ENCODE results near the gene ALG5. TPM values are rescaled to one million over a fixed set of nuclear protein-coding genes. Genes with fewer than 3 reads are reported as not detected.
A peak's percentile ranks its signal among the peaks of the same experiment; 100 is the strongest.

Gene ALG5, protein sequence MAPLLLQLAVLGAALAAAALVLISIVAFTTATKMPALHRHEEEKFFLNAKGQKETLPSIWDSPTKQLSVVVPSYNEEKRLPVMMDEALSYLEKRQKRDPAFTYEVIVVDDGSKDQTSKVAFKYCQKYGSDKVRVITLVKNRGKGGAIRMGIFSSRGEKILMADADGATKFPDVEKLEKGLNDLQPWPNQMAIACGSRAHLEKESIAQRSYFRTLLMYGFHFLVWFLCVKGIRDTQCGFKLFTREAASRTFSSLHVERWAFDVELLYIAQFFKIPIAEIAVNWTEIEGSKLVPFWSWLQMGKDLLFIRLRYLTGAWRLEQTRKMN
- 35.4 and 36.2 TPM in 2 replicates for total RNA-seq
- long read RNA-seq, transcript ALG5-201 (10 exons, 1,154 nt) = major isoform, 182 of 207 reads
- long read RNA-seq, partial matches to known transcripts = 3 of 207 reads
- long read RNA-seq, other reads (novel, unspliced or antisense) = 21 of 207 reads

GRCh38 chr13:36999054-36999714 is at the start of gene ALG5:
Gene ALG5 (minus strand): TSS chr13:36999340. CDS start chr13:36999300, 40 bp downstream.
- H3K27ac Mint-ChIP-seq (ENCODE audit: unreplicated experiment) = peak within 1 kb of the TSS; percentile 100
- H3K27me3 Mint-ChIP-seq (ENCODE audit: unreplicated experiment) = no peaks in the 10 kb centered on the region
- DNase-seq (ENCODE audit: extremely low spot score, unreplicated experiment) = peak; percentile 97
- H3K4me1 Mint-ChIP-seq (ENCODE audit: unreplicated experiment) = peaks cover 27% of the 10 kb centered on the region
- H3K4me3 Mint-ChIP-seq (ENCODE audit: unreplicated experiment) = peak within 1 kb of the TSS; percentile 100
- H3K9me3 Mint-ChIP-seq (ENCODE audit: unreplicated experiment) = no peaks in the 10 kb centered on the region
- TF ChIP-seq CTCF (IDR thresholded peaks at IDR 0.05) = peak; percentile 98
- peaks cover 9% of the 10 kb centered on the region for H3K36me3 Mint-ChIP-seq (ENCODE audit: unreplicated experiment)

- Mint-ChIP-seq H3K27me3 (ENCODE audit: unreplicated experiment) (no peaks in the 10 kb centered on the region), H3K9me3 (ENCODE audit: unreplicated experiment) (no peaks in the 10 kb centered on the region), H3K27ac (ENCODE audit: unreplicated experiment) (no peak overlapping the region), H3K36me3 (ENCODE audit: unreplicated experiment) (peaks cover 34% of the 10 kb centered on the region), H3K4me1 (ENCODE audit: unreplicated experiment) (peaks cover 2% of the 10 kb centered on the region), H3K4me3 (ENCODE audit: unreplicated experiment) (no peak overlapping the region)
- TF ChIP-seq CTCF (IDR thresholded peaks at IDR 0.05) = no peak
- no peak for DNase-seq (ENCODE audit: extremely low spot score, unreplicated experiment)
Measured at GRCh38 chr13:37047846-37048245, 48.7 kb upstream of the ALG5 start.

- H3K36me3 Mint-ChIP-seq (ENCODE audit: unreplicated experiment) = peaks cover 34% of the 10 kb centered on the region
- H3K27ac Mint-ChIP-seq (ENCODE audit: unreplicated experiment) = no peak overlapping the region
- no peaks in the 10 kb centered on the region for H3K9me3 Mint-ChIP-seq (ENCODE audit: unreplicated experiment)
- H3K4me1 Mint-ChIP-seq (ENCODE audit: unreplicated experiment) = peaks cover 2% of the 10 kb centered on the region
- no peak for TF ChIP-seq CTCF (IDR thresholded peaks at IDR 0.05)
- H3K27me3 Mint-ChIP-seq (ENCODE audit: unreplicated experiment) = no peaks in the 10 kb centered on the region
- no peak overlapping the region for H3K4me3 Mint-ChIP-seq (ENCODE audit: unreplicated experiment)
- no peak for DNase-seq (ENCODE audit: extremely low spot score, unreplicated experiment)
Measured at GRCh38 chr13:37047032-37047431, 47.9 kb upstream of the ALG5 start.

DNA sequence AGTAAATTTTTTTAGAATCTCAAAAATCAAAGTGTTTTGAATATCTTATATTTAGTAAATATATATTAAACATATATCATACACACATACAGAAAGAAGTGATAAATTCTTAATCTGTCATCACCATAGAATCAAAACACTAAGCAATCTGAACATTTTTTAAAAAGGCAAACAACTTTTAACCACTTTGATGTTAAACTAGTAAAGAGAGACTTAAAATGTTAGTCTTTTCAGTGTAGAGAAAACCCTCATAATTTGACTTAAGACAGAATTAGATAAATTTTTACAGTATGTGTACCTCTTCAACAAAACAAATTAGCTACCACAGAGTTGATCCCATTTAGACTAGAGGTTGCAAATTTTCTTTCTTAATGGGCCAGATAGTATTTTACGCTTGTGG is 46.9 kb upstream of the ALG5 start:
- no peak for TF ChIP-seq CTCF (IDR thresholded peaks at IDR 0.05)
- H3K9me3 Mint-ChIP-seq (ENCODE audit: unreplicated experiment) = no peaks in the 10 kb centered on the region
- H3K4me1 Mint-ChIP-seq (ENCODE audit: unreplicated experiment) = no peaks in the 10 kb centered on the region
- peaks cover 41% of the 10 kb centered on the region for H3K36me3 Mint-ChIP-seq (ENCODE audit: unreplicated experiment)
- no peaks in the 10 kb centered on the region for H3K27me3 Mint-ChIP-seq (ENCODE audit: unreplicated experiment)
- no peak overlapping the region for H3K27ac Mint-ChIP-seq (ENCODE audit: unreplicated experiment)
- no peak for DNase-seq (ENCODE audit: extremely low spot score, unreplicated experiment)
- no peak overlapping the region for H3K4me3 Mint-ChIP-seq (ENCODE audit: unreplicated experiment)

DNA sequence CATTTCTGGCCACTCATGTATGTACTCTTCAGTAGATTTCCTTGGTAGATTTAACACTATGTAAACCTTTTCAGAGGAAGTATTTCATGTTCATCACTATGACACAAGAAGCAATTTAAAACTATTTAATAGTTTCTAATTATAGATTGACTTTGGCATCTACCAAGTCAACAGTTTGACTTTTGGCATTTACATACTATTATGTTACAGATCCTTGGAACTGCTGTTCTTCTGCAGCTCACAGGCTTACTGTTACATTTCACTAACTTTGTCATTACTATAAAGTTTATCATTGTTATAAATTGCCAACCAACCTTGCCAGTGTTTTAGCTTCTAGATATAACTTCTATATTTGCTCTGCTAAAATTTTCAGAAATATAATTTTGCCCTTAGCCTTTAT is 41.6 kb upstream of the ALG5 start:
- no peak for DNase-seq (ENCODE audit: extremely low spot score, unreplicated experiment)
- Mint-ChIP-seq H3K36me3 (ENCODE audit: unreplicated experiment) (peaks cover 52% of the 10 kb centered on the region), H3K27me3 (ENCODE audit: unreplicated experiment) (no peaks in the 10 kb centered on the region), H3K9me3 (ENCODE audit: unreplicated experiment) (no peaks in the 10 kb centered on the region), H3K27ac (ENCODE audit: unreplicated experiment) (no peak overlapping the region), H3K4me1 (ENCODE audit: unreplicated experiment) (no peaks in the 10 kb centered on the region), H3K4me3 (ENCODE audit: unreplicated experiment) (no peak overlapping the region)
- no peak for TF ChIP-seq CTCF (IDR thresholded peaks at IDR 0.05)
